Liver (tissue), 2 donors: ENCODE data around the gene PLXDC1.

Source experiments
- CTCF ChIP-seq: fragments of 150-350 bp; IDR thresholded peaks from 2 replicates; pipeline ENCODE4 v1.5.1; 2017; ENCODE audit warnings: improper control_type of control experiment, low read depth, low read length; ENCODE audit not compliant: missing input control
- REST ChIP-seq: IDR thresholded peaks from 2 replicates; pipeline ENCODE4 v1.6.1; 2016; ENCODE audit warnings: antibody characterized with exemption, mild to moderate bottlenecking
- donor health status: healthy.

- no peak for TF ChIP-seq CTCF
- no peak for TF ChIP-seq REST
Measured at GRCh38 chr17:39110435-39111136, 40.9 kb downstream of the PLXDC1 start.
